Choroid plexus epithelial cell (primary cell): ENCODE data around the gene SIGLECL1.
"Not testable (repeated sequence)": the region's sequence is repeated elsewhere in the genome, so short reads cannot be mapped to it uniquely, and the experiment has no call there.

Source experiments
- DNase-seq: peaks from one replicate; pipeline ENCODE4 v3.0.0-alpha.2; 2010; ENCODE audit warnings: low read depth
- H3K4me3 ChIP-seq: 2 replicates; pipeline ENCODE4 v1.5.1; 2011; ENCODE audit warnings: low read depth, mild to moderate bottlenecking, control low read depth, low read length, moderate library complexity
- CTCF ChIP-seq: conservative IDR thresholded peaks from 2 replicates; pipeline ENCODE4 v1.5.1; 2011; ENCODE audit warnings: low read depth, mild to moderate bottlenecking, control low read depth, inconsistent platforms, low read length, moderate library complexity

The SIGLECL1 gene

GRCh38 chr19:51250786-51251467 lies at the start of gene SIGLECL1:
TSS of gene SIGLECL1 (plus strand) at chr19:51251080. CDS start at chr19:51264073, 12,993 bp downstream.
- no peak within 1 kb of the TSS for H3K4me3 ChIP-seq
- DNase-seq: no peak
- no peak for TF ChIP-seq CTCF

DNA sequence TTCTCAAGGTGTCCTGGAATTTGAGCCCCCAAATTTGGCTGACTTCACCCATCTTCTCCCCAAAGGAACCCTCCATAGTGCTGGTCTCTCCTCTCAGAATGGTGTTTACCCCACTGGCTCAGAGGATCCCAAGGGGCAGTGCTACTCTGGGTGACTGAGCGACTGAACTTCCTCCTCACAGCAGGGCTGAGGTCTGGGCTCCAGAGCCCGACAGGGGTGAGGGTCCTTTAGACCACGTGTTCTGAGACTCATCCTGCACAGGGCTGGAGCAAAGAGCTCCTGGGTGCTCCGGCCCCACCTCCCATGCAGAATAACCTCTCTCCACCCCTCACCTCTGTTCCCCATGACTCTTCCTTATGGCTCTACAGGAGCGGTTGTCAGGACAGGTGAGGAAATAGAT lies 49.2 kb upstream of the SIGLECL1 start:
- DNase-seq: no peak
- H3K4me3 ChIP-seq: no peak overlapping the region
- no peak for TF ChIP-seq CTCF

- H3K4me3 ChIP-seq: no peak overlapping the region
- no peak for TF ChIP-seq CTCF
- DNase-seq: no peak
These were observed 47.0 kb upstream of the SIGLECL1 start for GRCh38 chr19:51203916-51204315.

GRCh38 chr19:51204321-51204720 lies 46.6 kb upstream of the SIGLECL1 start:
- H3K4me3 ChIP-seq: no peak overlapping the region
- no peak for TF ChIP-seq CTCF
- DNase-seq: no peak

- H3K4me3 ChIP-seq: no peak overlapping the region
These were observed 43.1 kb upstream of the SIGLECL1 start for GRCh38 chr19:51207747-51208146.

DNA sequence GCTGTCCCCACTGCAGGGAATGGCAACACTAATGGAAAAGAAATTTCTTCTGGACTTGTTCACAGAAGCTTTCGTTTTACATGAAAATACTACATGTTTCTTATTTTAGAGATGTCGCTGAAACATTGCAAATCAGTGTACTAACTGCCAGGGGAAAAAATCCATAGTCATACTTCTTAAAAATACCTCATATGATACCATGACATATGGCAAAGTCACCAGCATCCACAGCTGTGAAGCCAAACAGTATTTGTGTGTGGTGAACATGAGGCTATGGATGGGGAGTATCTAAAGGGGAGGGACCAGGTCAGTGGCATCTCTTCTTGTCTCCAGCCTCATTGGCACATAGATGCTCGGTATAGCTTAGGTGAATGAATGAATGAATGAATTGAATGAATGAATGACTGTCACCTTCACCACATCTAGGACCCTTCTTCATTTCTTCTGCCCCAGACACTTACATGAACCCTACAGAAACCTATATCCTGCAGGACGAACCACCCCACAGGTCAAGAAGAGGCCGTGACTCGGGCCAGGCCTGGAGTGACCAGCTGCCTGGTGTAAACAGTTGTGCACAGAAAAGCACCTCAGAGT lies 40.6 kb upstream of the SIGLECL1 start:
- no peak for DNase-seq
- TF ChIP-seq CTCF: no peak
- no peak overlapping the region for H3K4me3 ChIP-seq

More at GRCh38 chr19:51207747-51208146, 43.1 kb upstream of the SIGLECL1 start:
- no peak for DNase-seq
- TF ChIP-seq CTCF: no peak

GRCh38 chr19:51210874-51211361 lies 40.0 kb upstream of the SIGLECL1 start:
- H3K4me3 ChIP-seq, DNase-seq: not testable (repeated sequence)
